HG03060 (cell line): ENCODE measurements around the gene FKBP1B.
"Not testable (repeated sequence)": the region's sequence is repeated elsewhere in the genome, so short reads cannot be mapped to it uniquely, and the experiment has no call there.

Experiments used
- ATAC-seq: cut with Tn5 transposase; IDR thresholded peaks from one replicate; pipeline ENCODE4 v1.9.1; 2021; ENCODE audit warnings: low read depth, moderate number of reproducible peaks; ENCODE audit not compliant: unreplicated experiment

FKBP1B gene

GRCh38 chr2:24093270-24093669 lies 43.7 kb downstream of the FKBP1B start:
- not testable (repeated sequence) for ATAC-seq

GRCh38 chr2:24095171-24095677 lies 45.7 kb downstream of the FKBP1B start:
- ATAC-seq = not testable (repeated sequence)

- ATAC-seq = not testable (repeated sequence)
These were observed 51.2 kb downstream of the FKBP1B start for GRCh38 chr2:24100732-24101131.

GRCh38 chr2:24101992-24102391 lies 52.5 kb downstream of the FKBP1B start:
- no peak for ATAC-seq

GRCh38 chr2:24102677-24103076 lies 53.1 kb downstream of the FKBP1B start:
- no peak for ATAC-seq

GRCh38 chr2:24104110-24104650 lies 54.6 kb downstream of the FKBP1B start:
- ATAC-seq = no peak

GRCh38 chr2:24104906-24105305 lies 55.4 kb downstream of the FKBP1B start:
- ATAC-seq = no peak

- ATAC-seq = no peak
These were observed 56.3 kb downstream of the FKBP1B start for GRCh38 chr2:24105816-24106215.

GRCh38 chr2:24106786-24107185 lies 57.2 kb downstream of the FKBP1B start:
- ATAC-seq = no peak

GRCh38 chr2:24107336-24107735 lies 57.8 kb downstream of the FKBP1B start:
- ATAC-seq = no peak

GRCh38 chr2:24109431-24109830 lies 59.9 kb downstream of the FKBP1B start:
- ATAC-seq = not testable (repeated sequence)

- ATAC-seq = no peak
These were observed 61.2 kb downstream of the FKBP1B start for GRCh38 chr2:24110660-24111303.

- ATAC-seq = no peak
These were observed 61.9 kb downstream of the FKBP1B start for GRCh38 chr2:24111407-24111901.
